Activated naive CD4-positive, alpha-beta T cell treated with anti-CD3 and anti-CD28 coated beads, Interleukin-2, amount 10 ng/mL, durations not matched to agents 7 days and 5 days (primary cell): ENCODE data around the gene PHF5A.
A peak's percentile ranks its signal among the peaks of the same experiment; 100 is the strongest.

Experiments
- CTCF ChIA-PET: fragments of 350-600 bp; sonication (Branson Sonifier 250); formaldehyde crosslinking; loops from one replicate; lab custom pipeline; 2021; ENCODE audit warnings: antibody characterized with exemption; lab: Charles Lee
- DNase-seq: peaks from one replicate; pipeline ENCODE4 v3.0.0-alpha.2; 2020
- H3K27ac Mint-ChIP-seq: one replicate; pipeline ENCODE4 v1.8.0; 2021; ENCODE audit warnings: mild to moderate bottlenecking, moderate library complexity, mixed read lengths
- H3K27me3 Mint-ChIP-seq: one replicate; pipeline ENCODE4 v1.8.0; 2021; ENCODE audit warnings: mild to moderate bottlenecking, mixed read lengths
- H3K36me3 Mint-ChIP-seq: one replicate; pipeline ENCODE4 v1.8.0; 2021; ENCODE audit warnings: mixed read lengths
- H3K4me1 Mint-ChIP-seq: one replicate; pipeline ENCODE4 v1.8.0; 2021; ENCODE audit warnings: mixed read lengths
- H3K4me3 Mint-ChIP-seq: one replicate; pipeline ENCODE4 v1.8.0; 2021; ENCODE audit warnings: mild to moderate bottlenecking, moderate library complexity, mixed read lengths
- H3K9me3 Mint-ChIP-seq: one replicate; pipeline ENCODE4 v1.8.0; 2021; ENCODE audit warnings: mixed read lengths

PHF5A gene, protein sequence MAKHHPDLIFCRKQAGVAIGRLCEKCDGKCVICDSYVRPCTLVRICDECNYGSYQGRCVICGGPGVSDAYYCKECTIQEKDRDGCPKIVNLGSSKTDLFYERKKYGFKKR

DNA sequence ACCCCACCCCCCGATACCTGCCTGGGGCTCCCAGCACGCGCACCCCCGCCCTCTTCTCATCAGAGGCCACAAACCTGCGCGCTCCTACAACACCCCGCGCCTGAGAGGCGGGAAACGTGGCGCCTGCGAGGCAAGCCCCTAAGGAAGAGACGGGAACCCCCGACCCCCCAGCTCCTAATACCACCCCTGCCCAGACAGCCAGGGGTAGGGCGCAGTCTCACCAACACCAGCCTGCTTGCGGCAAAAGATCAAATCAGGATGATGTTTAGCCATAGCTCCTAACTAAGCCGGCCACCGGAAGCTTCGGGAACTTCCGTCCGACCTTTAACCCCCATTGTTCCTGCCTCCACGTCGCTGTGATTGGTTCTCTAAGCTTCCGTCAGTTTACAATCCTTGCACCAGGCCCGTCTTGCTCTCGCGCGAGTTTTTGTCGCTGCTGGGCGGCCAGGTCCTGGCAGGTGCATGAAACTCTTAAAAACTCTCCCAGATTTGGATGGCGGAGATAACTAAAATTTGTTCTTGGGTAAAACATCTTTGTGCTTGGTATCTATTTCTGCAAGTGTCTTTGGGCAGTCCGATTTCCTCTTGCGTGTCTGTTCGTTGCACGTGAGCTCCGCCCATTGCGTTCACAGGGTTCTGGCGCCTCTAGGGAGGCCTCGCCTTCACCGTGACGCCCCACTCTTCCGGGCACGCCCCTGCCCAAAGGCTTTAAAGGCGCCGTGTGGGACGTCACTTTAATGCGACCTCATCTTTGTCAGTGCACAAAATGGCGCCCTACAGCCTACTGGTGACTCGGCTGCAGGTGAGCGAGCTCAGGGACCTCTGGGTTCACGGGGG is at the start of gene PHF5A, which contains the start of gene ACO2:
PHF5A (minus strand) TSS at position 312 of the 837 bp plus-strand sequence; CDS start at position 273, 39 bp downstream.
ACO2 (plus strand) TSS at position 737 of the 837 bp plus-strand sequence; CDS start at position 767, 30 bp downstream.
- peaks cover 32% of the 10 kb centered on the region for H3K36me3 Mint-ChIP-seq
- no peaks in the 10 kb centered on the region for H3K9me3 Mint-ChIP-seq
- no peaks in the 10 kb centered on the region for H3K27me3 Mint-ChIP-seq
- peak within 1 kb of the TSS; percentile 98 for H3K27ac Mint-ChIP-seq
- peaks cover 52% of the 10 kb centered on the region for H3K4me1 Mint-ChIP-seq
- CTCF ChIA-PET = interaction anchor here (1.0 to 1.9 kb wide), 3 partner anchors 20 to 56 kb away, joined by 4 to 7 read pairs (median 6); no protein-coding TSS in a partner anchor
- peak; percentile 98 for DNase-seq
- H3K4me3 Mint-ChIP-seq = peak within 1 kb of the TSS; percentile 81

DNA sequence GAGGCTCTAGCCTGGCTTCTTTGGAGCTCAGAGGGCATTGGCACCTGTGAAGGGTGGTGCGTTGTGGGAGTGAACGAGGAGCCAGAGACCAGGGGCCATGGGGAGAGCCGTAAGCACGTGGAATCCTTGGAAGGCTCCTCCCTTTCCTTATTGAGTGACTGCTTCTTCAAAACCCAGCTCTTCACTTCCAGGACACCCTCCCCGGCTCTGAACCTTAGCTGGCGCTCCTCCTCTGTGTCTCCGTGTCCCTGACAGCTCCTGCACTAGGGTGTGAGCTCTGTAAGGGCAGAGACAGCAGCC is 49.5 kb upstream of the PHF5A start:
- H3K36me3 Mint-ChIP-seq = peaks cover 15% of the 10 kb centered on the region
- CTCF ChIA-PET = interaction anchor here (0.6 to 6.6 kb wide), 12 partner anchors 9 to 285 kb away, joined by 3 to 87 read pairs (median 4); no protein-coding TSS in a partner anchor
- H3K4me3 Mint-ChIP-seq = no peak overlapping the region
- no peaks in the 10 kb centered on the region for H3K27me3 Mint-ChIP-seq
- no peak overlapping the region for H3K27ac Mint-ChIP-seq
- H3K4me1 Mint-ChIP-seq = no peaks in the 10 kb centered on the region
- no peaks in the 10 kb centered on the region for H3K9me3 Mint-ChIP-seq
- DNase-seq = no peak

DNA sequence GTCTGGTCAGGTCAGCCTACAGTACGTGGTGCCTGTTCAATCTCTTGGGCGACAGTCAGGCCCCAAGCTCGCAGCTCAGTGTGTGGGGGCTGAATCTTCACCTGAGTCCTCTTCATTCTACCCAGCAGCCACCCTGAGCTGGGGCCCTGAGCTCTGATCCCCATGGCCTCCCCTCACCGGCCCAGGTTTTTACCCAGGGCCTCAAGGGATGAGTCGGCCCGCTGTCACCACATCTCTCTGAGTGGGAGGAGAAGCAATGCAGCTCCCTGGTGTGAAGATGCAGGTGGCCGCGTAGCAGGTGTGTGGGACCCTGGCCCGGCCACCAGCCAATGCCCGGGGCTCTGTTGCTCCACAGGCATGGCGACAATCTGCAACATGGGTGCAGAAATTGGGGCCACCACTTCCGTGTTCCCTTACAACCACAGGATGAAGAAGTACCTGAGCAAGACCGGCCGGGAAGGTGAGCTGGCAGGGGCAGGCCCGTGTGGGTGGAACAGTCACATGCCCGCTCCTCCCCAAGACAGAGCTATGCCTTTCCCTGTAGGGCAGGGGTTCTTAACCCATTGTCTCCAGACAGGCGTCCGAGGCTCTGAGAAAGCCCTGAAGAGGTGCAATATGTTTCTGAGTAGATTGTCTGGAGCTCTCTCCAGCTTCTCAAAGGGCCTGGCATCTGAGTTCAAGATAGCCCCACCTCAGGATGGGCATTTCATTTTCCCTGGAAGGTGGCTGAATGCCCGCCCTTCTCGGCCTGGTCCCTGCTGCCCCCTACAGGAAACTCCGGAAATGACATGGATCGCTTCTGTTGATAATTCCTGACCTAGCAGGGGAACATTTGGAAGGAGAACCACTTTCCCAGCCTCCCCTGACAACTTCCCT is 48.9 kb upstream of the PHF5A start:
- peak; percentile 54 for DNase-seq
- no peaks in the 10 kb centered on the region for H3K9me3 Mint-ChIP-seq

DNA sequence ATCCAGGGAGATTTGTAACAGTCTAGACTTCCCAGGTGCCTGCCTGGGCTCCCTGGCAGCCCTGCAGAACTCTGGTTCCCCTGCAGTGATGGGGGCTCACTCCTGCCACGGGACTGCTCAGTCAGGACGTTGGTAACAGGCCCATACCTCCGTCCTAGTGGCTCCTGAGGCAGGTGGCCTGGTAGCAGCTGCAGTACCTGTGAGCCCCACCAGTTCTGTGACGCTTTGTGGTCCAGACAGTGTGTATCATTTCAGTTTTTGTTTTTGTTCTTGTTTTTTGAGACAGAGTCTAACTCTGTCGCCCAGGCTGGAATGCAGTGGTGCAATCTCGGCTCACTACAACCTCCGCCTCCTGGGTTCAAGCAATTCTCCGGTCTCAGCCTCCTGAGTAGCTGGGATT is 48.0 kb upstream of the PHF5A start:
- CTCF ChIA-PET = interaction anchor here (1.1 to 6.6 kb wide), 3 partner anchors 15 to 114 kb away, joined by 3 to 87 read pairs (median 7); no protein-coding TSS in a partner anchor
- peak overlapping the region; percentile 5 for H3K27ac Mint-ChIP-seq
- peaks cover 15% of the 10 kb centered on the region for H3K36me3 Mint-ChIP-seq

More for the DNA sequence above, 48.9 kb upstream of the PHF5A start:
- no peak overlapping the region for H3K27ac Mint-ChIP-seq
- no peak overlapping the region for H3K4me3 Mint-ChIP-seq
- CTCF ChIA-PET = interaction anchor here (0.6 to 6.6 kb wide), 13 partner anchors 9 to 280 kb away, joined by 3 to 87 read pairs (median 4); no protein-coding TSS in a partner anchor
- H3K36me3 Mint-ChIP-seq = peaks cover 14% of the 10 kb centered on the region
- H3K27me3 Mint-ChIP-seq = no peaks in the 10 kb centered on the region
- no peaks in the 10 kb centered on the region for H3K4me1 Mint-ChIP-seq

DNA sequence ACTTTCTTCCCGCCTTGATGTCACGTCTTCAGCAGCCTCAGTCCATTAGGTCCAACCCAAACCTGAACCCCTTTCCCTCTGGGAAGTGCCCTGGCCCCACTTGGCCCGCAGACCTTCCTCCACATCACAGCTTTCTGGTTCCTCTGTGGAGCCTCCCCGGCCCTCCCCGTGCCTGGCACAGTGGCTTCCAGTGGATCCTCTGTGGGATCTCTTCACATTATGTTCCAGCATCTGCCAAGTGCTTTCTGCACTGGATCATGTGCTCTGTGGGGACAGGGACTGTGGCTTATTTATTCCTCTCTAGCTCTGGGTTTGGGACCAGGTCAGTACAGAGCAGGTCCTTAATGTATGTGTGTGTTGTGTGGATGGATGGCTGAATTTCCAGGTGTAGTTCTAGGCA is 44.9 kb upstream of the PHF5A start:
- CTCF ChIA-PET = interaction anchor here (1.1 to 6.6 kb wide), 2 partner anchors 111 to 591 kb away, joined by 3 to 87 read pairs; no protein-coding TSS in a partner anchor
- peaks cover 21% of the 10 kb centered on the region for H3K36me3 Mint-ChIP-seq
- no peak overlapping the region for H3K27ac Mint-ChIP-seq
- DNase-seq = no peak
- no peak overlapping the region for H3K4me3 Mint-ChIP-seq
- H3K9me3 Mint-ChIP-seq = no peaks in the 10 kb centered on the region
- no peaks in the 10 kb centered on the region for H3K4me1 Mint-ChIP-seq
- no peaks in the 10 kb centered on the region for H3K27me3 Mint-ChIP-seq

More for the DNA sequence above, 48.0 kb upstream of the PHF5A start:
- no peaks in the 10 kb centered on the region for H3K9me3 Mint-ChIP-seq
- no peak overlapping the region for H3K4me3 Mint-ChIP-seq
- no peaks in the 10 kb centered on the region for H3K4me1 Mint-ChIP-seq
- no peaks in the 10 kb centered on the region for H3K27me3 Mint-ChIP-seq
- DNase-seq = no peak

DNA sequence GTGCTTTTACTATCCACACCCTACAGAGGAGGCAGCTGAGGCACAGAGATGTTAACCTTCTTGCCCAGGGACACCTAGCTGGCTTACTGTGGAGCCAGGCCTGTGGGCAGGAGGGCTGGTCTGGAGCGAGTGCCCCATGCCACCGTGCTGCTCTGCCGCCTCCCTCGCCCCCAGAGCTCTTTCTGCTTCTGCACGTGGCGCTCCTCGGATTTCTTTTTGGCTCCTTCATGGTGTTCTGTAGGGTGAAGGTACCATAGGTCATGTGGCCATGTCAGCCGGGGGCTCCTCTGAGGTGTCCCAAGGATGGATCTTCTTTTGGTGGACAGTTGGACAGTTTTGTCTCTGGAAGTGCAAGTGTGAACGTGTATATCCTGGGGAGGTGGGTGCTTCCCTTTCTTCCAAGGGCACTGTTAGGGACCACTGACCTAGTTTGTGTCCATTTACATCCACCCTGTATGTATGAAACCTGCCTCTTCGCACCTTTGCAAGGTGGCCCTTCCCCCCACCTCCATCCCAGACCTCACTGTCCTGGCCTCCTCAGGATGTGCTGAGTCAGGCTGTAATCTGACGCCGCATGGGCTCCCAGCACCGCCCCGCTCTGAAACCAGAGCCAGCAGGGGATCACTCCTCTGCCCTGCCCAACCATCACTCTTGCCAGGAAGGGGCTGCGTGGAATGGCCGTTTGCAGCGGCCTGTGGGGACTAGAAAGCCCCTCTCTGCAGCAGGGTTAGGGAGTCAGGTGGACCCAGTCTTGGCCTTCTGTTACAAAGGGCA is 44.1 kb upstream of the PHF5A start:
- Mint-ChIP-seq H3K4me1 (no peaks in the 10 kb centered on the region), H3K36me3 (peaks cover 21% of the 10 kb centered on the region), H3K4me3 (no peak overlapping the region), H3K27ac (peak overlapping the region; percentile 65), H3K27me3 (no peaks in the 10 kb centered on the region), H3K9me3 (no peaks in the 10 kb centered on the region)
- no peak for DNase-seq
- CTCF ChIA-PET = interaction anchor here (6.6 kb wide), 1 partner anchor 110 kb away, joined by 87 read pairs; no protein-coding TSS in a partner anchor

DNA sequence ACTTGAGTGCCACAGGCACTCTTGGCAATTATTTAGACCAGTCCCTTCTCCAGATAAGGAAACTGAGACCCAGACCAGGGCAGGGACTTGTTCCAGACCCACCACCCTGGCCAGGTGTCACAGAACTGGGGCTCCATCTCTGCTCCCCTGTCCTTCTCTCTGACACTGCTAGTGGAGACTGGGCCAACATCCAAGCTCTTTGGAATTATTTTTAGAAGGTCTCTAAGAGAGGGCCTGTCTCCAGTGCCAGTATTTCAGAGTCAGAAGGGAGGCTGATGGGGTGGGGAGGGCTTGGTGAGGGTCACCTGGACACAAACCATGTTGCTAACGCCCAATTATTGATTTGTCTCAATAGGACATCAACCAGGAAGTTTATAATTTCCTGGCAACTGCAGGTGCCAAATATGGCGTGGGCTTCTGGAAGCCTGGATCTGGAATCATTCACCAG is 43.1 kb upstream of the PHF5A start:
- Mint-ChIP-seq H3K9me3 (no peaks in the 10 kb centered on the region), H3K27me3 (no peaks in the 10 kb centered on the region), H3K4me1 (no peaks in the 10 kb centered on the region), H3K27ac (no peak overlapping the region), H3K36me3 (peaks cover 21% of the 10 kb centered on the region), H3K4me3 (no peak overlapping the region)
- DNase-seq = no peak
- CTCF ChIA-PET = interaction anchor here (1.5 kb wide), 1 partner anchor 108 kb away, joined by 5 read pairs; no protein-coding TSS in a partner anchor

DNA sequence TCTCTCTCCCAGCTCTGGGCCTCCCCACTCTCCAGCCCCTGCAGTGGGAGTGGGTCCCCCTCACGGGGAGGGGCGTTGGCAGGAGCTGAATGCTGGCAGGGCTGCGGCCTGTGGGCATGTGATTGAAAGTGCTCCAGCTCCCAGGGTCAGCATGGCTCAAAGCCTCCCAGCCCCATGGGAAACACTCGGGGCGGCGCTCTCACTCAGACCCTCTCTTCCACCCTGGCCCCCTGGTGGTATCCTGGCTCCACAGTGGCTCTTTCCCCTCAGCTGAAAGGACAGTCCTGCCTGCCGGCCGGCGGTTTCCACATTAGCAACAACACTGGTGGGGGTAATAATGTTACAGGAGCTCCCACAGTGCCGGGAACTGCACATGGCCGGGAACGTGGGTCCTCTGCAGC is 40.3 kb upstream of the PHF5A start:
- Mint-ChIP-seq H3K36me3 (peaks cover 19% of the 10 kb centered on the region), H3K27ac (no peak overlapping the region)

DNA sequence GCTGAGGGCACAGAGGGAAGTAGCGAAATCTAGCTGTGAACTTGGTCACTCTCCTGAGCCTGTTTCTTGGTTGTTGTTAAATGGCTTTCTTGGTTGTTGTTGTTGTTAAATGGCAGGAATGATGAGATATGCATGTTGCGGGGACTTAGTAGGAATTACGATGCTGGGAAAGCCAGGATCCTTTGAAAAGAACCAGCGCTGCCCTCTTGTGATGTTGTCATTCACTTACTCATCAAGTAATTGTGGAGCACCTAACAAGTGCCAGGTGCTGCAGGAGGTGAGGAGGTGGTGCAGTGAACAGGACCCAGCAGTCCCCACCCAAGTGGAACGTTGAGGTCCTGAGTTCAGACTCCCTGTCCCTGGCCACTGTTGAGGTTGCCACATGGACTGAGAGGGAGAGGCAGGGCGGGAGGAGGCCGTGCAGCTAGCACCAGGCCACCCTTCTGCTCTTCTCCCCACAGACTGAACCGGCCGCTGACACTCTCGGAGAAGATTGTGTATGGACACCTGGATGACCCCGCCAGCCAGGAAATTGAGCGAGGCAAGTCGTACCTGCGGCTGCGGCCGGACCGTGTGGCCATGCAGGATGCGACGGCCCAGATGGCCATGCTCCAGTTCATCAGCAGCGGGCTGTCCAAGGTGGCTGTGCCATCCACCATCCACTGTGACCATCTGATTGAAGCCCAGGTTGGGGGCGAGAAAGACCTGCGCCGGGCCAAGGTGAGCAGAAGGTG is 39.0 kb upstream of the PHF5A start:
- CTCF ChIA-PET = interaction anchor here (1.3 kb wide), 1 partner anchor 104 kb away, joined by 5 read pairs; no protein-coding TSS in a partner anchor
- no peak overlapping the region for H3K27ac Mint-ChIP-seq
- H3K4me1 Mint-ChIP-seq = no peaks in the 10 kb centered on the region
- no peak overlapping the region for H3K4me3 Mint-ChIP-seq
- DNase-seq = no peak
- peaks cover 16% of the 10 kb centered on the region for H3K36me3 Mint-ChIP-seq
- no peaks in the 10 kb centered on the region for H3K9me3 Mint-ChIP-seq
- no peaks in the 10 kb centered on the region for H3K27me3 Mint-ChIP-seq

More for the DNA sequence above, 40.3 kb upstream of the PHF5A start:
- H3K4me1 Mint-ChIP-seq = no peaks in the 10 kb centered on the region
- CTCF ChIA-PET = no interaction called here
- no peaks in the 10 kb centered on the region for H3K9me3 Mint-ChIP-seq
- no peaks in the 10 kb centered on the region for H3K27me3 Mint-ChIP-seq
- H3K4me3 Mint-ChIP-seq = no peak overlapping the region
- DNase-seq = no peak

DNA sequence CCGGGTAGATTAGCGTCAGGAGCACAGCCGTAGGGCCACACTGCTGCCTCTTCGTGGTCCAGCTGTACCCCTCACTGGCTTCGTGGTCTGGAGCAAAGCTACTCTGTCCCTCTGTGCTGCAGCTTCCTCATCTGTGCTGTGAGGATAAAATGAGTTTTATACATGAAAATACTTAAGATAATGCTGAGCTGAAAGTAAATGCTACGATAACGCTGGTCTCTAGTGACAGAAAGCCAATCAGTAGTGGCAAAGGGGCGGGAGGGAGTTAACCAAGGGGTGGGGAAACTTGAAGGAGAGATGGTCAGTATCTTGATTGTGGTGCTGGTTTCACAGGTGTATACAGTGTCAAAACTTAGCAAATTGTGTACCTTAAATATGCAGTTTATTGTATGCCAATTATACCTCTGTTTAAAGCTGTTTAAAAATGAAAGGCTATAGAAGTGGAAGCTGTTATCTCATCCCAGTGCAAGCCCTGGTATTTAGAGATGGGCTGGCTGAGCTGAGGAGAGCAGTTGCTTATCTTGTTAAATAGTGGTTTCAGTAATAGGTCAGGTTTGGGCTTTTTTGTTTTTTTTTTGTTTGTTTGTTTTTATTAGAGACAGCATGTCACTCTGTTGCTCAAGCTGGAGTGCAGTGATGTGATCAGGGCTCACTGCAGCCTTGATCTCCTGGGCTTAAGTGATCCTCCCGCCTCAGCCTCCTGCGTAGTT is 37.2 kb upstream of the PHF5A start:
- peaks cover 22% of the 10 kb centered on the region for H3K36me3 Mint-ChIP-seq
- CTCF ChIA-PET = interaction anchor here (1.0 to 1.3 kb wide), 4 partner anchors 12 to 102 kb away, joined by 3 read pairs; no protein-coding TSS in a partner anchor
- H3K9me3 Mint-ChIP-seq = no peaks in the 10 kb centered on the region
- no peak for DNase-seq
- no peak overlapping the region for H3K27ac Mint-ChIP-seq
- H3K27me3 Mint-ChIP-seq = no peaks in the 10 kb centered on the region
- no peak overlapping the region for H3K4me3 Mint-ChIP-seq
- no peaks in the 10 kb centered on the region for H3K4me1 Mint-ChIP-seq

DNA sequence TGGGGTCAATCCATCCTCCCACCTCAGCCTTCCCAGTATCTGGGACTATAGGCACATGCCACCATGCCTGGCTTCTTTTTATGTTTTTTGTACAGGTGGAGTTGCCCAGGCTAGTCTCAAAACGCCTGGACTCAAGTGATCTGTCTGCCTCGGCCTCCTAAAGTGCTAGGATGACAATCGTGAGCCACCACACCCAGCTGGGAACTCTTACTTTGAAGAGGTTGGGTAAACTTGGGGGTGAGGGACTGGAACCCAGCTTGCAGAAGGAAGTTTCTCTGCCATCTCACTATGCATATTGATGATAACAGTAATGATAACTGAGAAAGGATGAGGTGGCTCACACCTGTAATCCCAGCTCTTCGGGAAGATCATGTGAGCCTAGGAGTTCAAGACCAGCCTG is 36.3 kb upstream of the PHF5A start:
- Mint-ChIP-seq H3K4me1 (no peaks in the 10 kb centered on the region), H3K36me3 (peaks cover 22% of the 10 kb centered on the region), H3K27ac (no peak overlapping the region), H3K27me3 (no peaks in the 10 kb centered on the region), H3K4me3 (no peak overlapping the region), H3K9me3 (no peaks in the 10 kb centered on the region)
- DNase-seq = no peak
- CTCF ChIA-PET = interaction anchor here (1.0 to 1.3 kb wide), 4 partner anchors 13 to 101 kb away, joined by 3 read pairs; no protein-coding TSS in a partner anchor

DNA sequence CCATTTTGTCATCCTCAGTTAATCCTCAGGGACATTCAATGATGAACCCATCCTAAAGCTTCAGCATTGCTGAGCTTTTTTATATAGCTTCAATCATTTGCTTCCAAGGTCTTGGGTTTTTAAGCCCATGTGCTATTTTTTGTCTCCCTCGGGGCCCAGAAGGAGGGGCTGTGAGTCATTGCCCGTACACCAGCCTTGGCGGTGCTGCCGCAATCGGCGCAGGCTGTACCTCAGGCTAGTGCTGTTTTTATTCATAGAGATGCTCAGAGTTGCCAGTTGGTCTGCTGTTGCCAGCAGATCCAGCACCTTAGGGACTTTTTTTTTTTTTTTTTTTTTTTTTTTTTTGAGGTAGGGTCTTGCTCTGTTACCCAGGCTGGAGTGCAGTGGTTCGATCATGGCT is 35.9 kb upstream of the PHF5A start:
- Mint-ChIP-seq H3K27ac (no peak overlapping the region), H3K27me3 (no peaks in the 10 kb centered on the region), H3K4me1 (no peaks in the 10 kb centered on the region), H3K9me3 (no peaks in the 10 kb centered on the region), H3K36me3 (peaks cover 20% of the 10 kb centered on the region), H3K4me3 (no peak overlapping the region)
- CTCF ChIA-PET = interaction anchor here (1.0 to 1.3 kb wide), 4 partner anchors 14 to 101 kb away, joined by 3 read pairs; no protein-coding TSS in a partner anchor
- no peak for DNase-seq
